22Rv1 (cell line): Measurements from ENCODE around the gene TP53BP2.

Experiments used
- CTCF ChIP-seq: fragments of 450-650 bp; IDR thresholded peaks from 2 replicates; pipeline ENCODE4 v1.5.1; 2017; ENCODE audit warnings: mild to moderate bottlenecking
- ZFX ChIP-seq: fragments of 450-650 bp; IDR thresholded peaks from 2 replicates; pipeline ENCODE4 v1.6.1; 2017; ENCODE audit warnings: antibody characterized with exemption, borderline replicate concordance

DNA sequence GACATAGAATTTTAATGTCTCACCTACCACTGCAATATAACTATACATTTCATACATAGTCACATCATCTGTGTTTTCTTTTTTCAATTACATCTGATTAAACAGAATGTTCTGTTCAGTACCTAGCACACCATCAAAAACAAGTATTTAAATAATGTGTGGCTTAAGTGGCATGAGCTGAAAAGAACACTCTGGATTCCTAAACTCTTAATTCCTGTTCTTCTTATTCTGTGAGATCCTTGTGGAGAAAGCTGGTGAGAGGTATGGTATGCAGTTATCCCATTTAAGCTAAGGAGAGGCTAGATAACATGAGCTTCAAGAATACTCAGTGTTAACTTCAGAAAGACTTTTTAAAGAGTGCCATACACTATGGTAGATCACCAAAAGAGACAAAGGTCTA lies 5.5 kb downstream of the TP53BP2 start:
- no peak for TF ChIP-seq CTCF
- no peak for TF ChIP-seq ZFX
